ENCODE results near the gene GPD1. TPM values are rescaled to one million over a fixed set of nuclear protein-coding genes. Genes with fewer than 3 reads are reported as not detected.
A peak's percentile ranks its signal among the peaks of the same experiment; 100 is the strongest.

Gene GPD1
- total RNA-seq, 2 donors from 2014 or later: 0.77 to 1.0 TPM

DNA sequence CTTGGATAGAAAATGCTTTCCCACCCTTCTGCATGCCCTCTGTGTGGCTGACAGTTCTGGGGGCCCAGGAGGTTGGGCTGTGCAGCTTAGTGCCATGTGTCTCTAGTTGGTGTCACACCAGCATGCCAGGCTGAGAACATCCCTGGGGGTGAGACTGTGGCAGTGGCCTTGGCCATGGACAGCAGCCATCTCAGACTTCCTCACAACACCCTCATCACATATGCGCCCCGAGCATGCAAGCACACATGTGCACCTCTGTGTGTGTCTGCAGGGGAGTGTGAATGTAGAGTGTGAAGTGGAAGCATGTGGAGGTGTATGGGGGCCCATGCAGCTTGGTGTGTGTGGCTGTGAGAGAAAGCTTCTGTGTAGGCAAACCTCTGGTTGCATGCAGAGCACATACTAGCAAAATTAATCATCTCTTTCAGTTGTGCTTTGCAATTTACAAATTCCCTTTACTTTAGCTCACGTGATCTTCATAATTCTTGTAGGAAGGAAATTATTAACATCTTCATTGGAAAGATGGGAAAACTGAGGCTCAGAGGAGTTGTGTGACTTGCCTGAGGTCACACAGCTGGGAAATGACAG, 38.0 kb upstream of the GPD1 start:
- H3K36me3 Mint-ChIP-seq (ENCODE audit: low read depth): peaks cover 8% of the 10 kb centered on the region

DNA sequence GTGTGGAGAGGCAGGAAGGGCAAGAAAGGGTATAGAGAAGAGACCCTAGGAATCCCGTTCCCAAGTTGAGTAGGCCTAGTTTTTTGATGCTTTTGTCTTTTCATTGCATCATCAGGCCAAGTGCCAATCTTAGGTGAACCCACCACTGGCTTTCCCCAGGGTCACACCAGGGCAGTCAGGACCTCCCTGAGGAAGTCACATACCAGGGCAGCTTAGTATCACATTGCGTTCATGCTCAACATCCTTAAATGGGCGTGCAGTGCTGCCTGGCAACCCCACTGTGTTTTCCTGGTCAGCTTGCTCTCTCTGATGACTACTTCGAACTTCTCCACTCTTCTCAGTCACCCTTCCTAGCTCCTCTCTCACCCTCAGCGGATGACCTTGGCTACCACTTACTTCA, 37.4 kb upstream of the GPD1 start:
- Mint-ChIP-seq H3K27me3 (peaks cover 41% of the 10 kb centered on the region), H3K4me3 (no peak overlapping the region), H3K27ac (no peak overlapping the region), H3K4me1 (peaks cover 8% of the 10 kb centered on the region), H3K36me3 (ENCODE audit: low read depth) (peaks cover 6% of the 10 kb centered on the region)
- no peaks in the 10 kb centered on the region for H3K9me3 ChIP-seq (ENCODE audit: control insufficient read depth, low read length, poor library complexity, severe bottlenecking)
- DNase-seq (no peak), ATAC-seq (no peak)

More for the DNA sequence above, 38.0 kb upstream of the GPD1 start:
- Mint-ChIP-seq H3K4me1 (peaks cover 8% of the 10 kb centered on the region), H3K4me3 (no peak overlapping the region), H3K27me3 (peaks cover 46% of the 10 kb centered on the region), H3K27ac (no peak overlapping the region)
- H3K9me3 ChIP-seq (ENCODE audit: control insufficient read depth, low read length, poor library complexity, severe bottlenecking): no peaks in the 10 kb centered on the region
- DNase-seq (no peak), ATAC-seq (no peak)

DNA sequence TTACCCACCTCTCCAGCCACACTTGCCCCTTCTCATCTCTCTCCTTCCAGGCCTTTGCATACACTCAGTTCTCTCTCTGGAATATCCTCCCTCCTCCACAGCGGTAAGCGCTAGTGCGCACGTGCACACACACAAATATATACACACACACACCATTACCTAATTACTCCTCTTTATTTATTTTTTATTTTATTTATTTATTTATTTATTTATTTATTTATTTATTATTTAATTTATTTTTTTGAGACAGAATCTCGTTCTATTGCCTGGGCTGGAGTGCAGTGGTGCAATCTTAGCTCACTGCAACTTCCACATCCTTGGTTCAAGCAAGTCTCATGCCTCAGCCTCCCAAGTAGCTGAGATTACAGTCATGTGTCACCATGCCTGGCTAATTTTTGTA, 34.7 kb upstream of the GPD1 start:
- Mint-ChIP-seq H3K27ac (no peak overlapping the region), H3K4me3 (no peak overlapping the region), H3K27me3 (peaks cover 19% of the 10 kb centered on the region), H3K4me1 (peaks cover 8% of the 10 kb centered on the region), H3K36me3 (ENCODE audit: low read depth) (no peaks in the 10 kb centered on the region)
- DNase-seq: no peak
- H3K9me3 ChIP-seq (ENCODE audit: control insufficient read depth, low read length, poor library complexity, severe bottlenecking): no peaks in the 10 kb centered on the region
- ATAC-seq: no peak

DNA sequence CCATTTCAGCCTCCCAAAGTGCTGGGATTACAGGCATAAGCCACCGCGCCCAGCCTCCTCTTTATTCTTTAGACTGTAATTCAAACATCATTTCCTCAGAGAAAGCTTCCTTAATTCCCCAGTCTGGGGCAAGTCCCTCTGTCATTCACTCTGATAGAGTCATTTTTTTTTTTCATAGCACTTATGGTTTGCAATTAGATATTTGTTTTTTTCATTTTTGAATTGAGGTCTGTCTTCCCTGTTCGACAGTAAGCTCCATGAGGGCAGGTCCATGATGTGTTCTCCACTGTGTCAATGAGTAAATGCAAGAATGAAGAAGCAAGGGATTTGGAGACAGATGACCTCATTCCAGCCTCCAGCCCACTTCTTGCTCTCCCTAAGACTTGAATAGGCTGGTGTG, 34.3 kb upstream of the GPD1 start:
- no peak overlapping the region for H3K27ac Mint-ChIP-seq
- ATAC-seq: no peak
- H3K4me1 Mint-ChIP-seq: peaks cover 8% of the 10 kb centered on the region
- no peaks in the 10 kb centered on the region for H3K36me3 Mint-ChIP-seq (ENCODE audit: low read depth)
- no peak overlapping the region for H3K4me3 Mint-ChIP-seq
- no peaks in the 10 kb centered on the region for H3K9me3 ChIP-seq (ENCODE audit: control insufficient read depth, low read length, poor library complexity, severe bottlenecking)
- no peak for DNase-seq
- H3K27me3 Mint-ChIP-seq: peaks cover 15% of the 10 kb centered on the region

DNA sequence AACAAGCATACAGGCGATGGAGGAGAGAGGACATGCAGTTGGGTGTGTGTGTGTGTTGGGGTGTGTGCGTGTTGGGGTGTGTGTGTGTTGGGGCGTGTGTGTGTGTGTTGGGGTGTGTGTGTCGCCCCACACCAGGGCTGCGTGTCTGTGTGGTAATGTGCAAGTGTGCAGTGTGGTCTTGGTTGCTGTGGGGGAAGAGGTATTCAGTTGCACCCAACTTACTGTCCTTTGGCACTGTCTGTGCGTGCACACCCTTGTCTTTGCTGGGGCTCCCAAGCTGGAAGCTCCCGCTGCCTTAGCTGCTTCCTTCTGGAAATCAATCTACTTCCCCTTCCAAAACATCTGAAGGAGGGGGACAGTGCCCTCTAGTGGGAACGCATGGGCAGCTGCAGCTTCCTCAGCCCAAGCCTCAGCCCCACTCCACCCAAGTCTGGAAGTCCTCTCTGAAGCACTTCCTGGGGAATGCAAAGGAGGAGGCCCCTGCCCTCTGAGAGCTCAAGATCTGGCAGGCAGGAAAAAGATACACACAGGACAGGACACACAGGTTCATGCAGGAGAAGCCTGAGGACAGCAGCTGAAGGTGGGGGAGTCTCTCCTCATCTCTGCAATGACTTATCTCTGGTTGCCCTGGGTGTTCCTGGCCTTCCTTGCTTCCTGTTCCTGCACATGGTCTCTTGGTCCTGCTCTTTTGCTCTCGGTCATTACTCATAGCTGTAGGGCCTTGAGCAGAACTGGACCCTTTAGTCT, 33.3 kb upstream of the GPD1 start:
- Mint-ChIP-seq H3K27ac (no peak overlapping the region), H3K27me3 (peaks cover 13% of the 10 kb centered on the region), H3K4me1 (peaks cover 11% of the 10 kb centered on the region), H3K4me3 (no peak overlapping the region), H3K36me3 (ENCODE audit: low read depth) (no peaks in the 10 kb centered on the region)
- ATAC-seq (peak; percentile 68), DNase-seq (peak; percentile 40 to 48 (median 45))
- H3K9me3 ChIP-seq (ENCODE audit: control insufficient read depth, low read length, poor library complexity, severe bottlenecking): no peaks in the 10 kb centered on the region

DNA sequence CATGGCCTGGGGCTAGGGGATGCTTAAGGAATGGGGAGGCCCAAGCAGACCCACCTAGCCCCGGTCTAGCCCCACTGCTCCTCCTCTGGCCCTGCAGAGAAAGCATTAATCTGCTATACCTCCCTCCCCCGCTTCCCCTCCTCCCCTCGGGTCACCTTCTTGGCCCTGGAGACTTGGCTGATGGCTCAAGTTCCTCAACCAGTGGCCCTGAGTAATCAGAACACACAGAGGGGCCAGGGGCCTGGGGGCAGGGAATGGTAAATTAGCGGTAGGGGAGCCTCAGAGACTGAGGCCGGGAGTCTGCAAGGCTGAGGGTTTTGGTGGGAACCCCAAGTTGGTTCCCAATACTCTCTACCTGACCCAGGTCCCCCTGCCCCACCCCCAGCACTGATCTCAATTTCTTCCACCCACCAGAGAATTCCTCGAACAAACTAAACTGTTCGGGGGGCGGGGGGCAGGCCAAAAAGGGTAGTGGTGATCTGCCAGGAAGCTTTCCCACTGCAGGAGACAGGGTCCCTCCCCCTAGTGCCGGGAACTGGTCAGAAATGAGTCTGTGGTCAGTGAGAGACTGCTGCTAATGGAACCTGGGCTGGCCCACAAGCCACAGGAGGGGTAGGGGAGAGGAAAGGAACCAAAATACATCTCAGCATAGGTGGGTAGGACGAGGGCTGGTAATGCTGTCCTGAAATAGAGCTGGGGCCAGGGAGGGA, 31.5 kb upstream of the GPD1 start:
- Mint-ChIP-seq H3K4me1 (peaks cover 12% of the 10 kb centered on the region), H3K27me3 (peaks cover 18% of the 10 kb centered on the region), H3K27ac (no peak overlapping the region), H3K4me3 (no peak overlapping the region), H3K36me3 (ENCODE audit: low read depth) (no peaks in the 10 kb centered on the region)
- ATAC-seq (no peak), DNase-seq (no peak)
- no peaks in the 10 kb centered on the region for H3K9me3 ChIP-seq (ENCODE audit: control insufficient read depth, low read length, poor library complexity, severe bottlenecking)

DNA sequence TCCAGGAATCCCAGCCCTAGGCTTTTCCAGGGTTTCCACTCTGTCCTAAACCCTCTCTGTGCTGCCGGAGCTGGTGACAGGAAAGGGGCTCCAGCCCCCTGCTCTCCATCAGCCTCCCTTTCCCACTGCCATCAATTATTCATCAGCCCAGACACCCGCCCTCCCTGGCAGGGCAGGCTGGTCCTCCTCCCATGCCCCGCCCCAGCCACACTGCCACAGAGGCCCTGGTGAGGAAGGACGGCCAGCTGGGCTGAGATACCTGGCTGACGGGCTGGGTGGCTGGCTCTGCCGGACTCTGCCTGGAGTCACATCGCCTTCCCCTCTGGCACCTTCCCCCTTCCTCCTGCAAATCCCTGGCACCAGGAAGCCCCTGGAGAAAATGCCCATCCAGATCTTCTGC, 30.6 kb upstream of the GPD1 start:
- peaks cover 18% of the 10 kb centered on the region for H3K27me3 Mint-ChIP-seq
- H3K36me3 Mint-ChIP-seq (ENCODE audit: low read depth): no peaks in the 10 kb centered on the region
- no peaks in the 10 kb centered on the region for H3K9me3 ChIP-seq (ENCODE audit: control insufficient read depth, low read length, poor library complexity, severe bottlenecking)
- ATAC-seq (no peak), DNase-seq (no peak)
- no peak overlapping the region for H3K27ac Mint-ChIP-seq
- peaks cover 14% of the 10 kb centered on the region for H3K4me1 Mint-ChIP-seq
- no peak overlapping the region for H3K4me3 Mint-ChIP-seq

DNA sequence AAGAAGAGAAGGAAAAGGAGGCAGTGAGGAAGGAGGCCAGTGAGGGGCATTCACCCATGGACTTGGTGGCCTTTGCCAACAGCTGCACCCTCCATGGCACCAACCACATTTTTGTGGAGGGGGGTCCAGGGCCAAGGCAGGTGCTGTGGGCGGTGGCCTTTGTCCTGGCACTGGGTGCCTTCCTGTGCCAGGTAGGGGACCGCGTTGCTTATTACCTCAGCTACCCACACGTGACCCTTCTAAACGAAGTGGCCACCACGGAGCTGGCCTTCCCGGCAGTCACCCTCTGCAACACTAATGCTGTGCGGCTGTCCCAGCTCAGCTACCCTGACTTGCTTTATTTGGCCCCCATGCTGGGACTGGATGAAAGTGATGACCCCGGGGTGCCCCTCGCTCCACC, 30.1 kb upstream of the GPD1 start:
- DNase-seq (no peak), ATAC-seq (no peak)
- H3K27ac Mint-ChIP-seq: no peak overlapping the region
- H3K4me3 Mint-ChIP-seq: no peak overlapping the region
- H3K4me1 Mint-ChIP-seq: peaks cover 14% of the 10 kb centered on the region
- H3K27me3 Mint-ChIP-seq: peaks cover 18% of the 10 kb centered on the region
- no peaks in the 10 kb centered on the region for H3K9me3 ChIP-seq (ENCODE audit: control insufficient read depth, low read length, poor library complexity, severe bottlenecking)
- no peaks in the 10 kb centered on the region for H3K36me3 Mint-ChIP-seq (ENCODE audit: low read depth)

DNA sequence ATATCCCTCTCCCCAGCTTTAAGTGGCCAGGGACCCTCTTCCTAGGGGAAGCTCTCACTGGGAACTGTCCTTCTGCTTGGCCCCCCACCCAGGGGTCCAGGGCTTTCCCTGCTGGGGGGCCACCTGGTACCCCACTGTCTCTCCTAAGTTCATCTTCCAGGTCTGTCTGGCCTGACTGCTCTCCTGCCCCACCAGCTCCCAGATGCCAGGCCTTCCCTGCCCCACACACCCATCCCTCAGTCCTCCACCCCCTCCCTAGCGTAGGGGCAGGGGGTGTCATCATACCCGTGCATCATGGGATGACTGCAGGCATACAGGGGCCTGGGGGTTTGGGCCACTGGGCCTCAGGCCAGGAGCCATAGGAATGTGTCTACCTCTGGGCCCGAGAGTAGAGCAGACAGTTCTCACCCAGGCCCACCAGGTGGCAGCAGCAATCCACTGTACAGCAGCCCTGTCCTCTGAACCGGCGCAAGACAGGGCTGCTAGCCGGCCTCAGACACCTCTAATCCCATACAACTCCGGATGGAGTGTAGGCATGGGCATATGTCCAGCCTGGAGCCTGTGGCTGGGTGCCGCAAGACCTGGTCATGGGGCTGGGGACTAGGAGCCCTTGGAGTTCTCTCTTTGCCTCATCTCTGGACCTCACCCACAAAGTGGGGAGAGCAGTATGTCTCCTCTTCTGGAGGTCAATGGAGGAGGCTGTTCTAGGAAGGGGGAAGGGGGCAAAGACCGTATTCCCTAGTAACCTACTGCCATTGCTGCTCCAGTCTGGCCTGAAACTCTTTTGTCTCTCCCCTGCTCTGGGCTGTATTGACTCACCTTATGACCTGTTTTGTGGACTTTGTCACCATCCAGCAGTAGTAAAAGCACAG, 28.6 kb upstream of the GPD1 start:
- ATAC-seq (peak; percentile 95), DNase-seq (peak; percentile 63 to 73 (median 68))
- no peaks in the 10 kb centered on the region for H3K9me3 ChIP-seq (ENCODE audit: control insufficient read depth, low read length, poor library complexity, severe bottlenecking)
- Mint-ChIP-seq H3K27ac (peak overlapping the region; percentile 27), H3K36me3 (ENCODE audit: low read depth) (no peaks in the 10 kb centered on the region), H3K27me3 (peaks cover 12% of the 10 kb centered on the region), H3K4me1 (peaks cover 12% of the 10 kb centered on the region), H3K4me3 (no peak overlapping the region)

DNA sequence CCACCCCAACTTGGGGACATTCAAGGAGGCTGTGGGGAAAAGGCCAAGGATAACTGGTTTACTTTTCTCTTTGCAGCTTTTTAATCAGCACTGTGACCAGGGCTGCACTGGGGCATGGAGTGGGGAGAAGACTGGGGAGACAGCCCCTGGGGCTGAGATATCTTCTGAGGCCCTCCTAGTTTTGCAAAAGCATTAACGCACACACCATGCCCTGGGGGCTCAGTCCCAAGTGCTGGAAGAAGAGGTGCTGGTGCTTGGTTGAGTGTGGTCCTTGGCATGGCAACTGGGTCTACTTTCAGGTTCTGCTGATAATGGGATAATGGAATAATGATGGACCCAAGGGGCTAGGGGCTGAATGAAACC, 28.0 kb upstream of the GPD1 start:
- H3K9me3 ChIP-seq (ENCODE audit: control insufficient read depth, low read length, poor library complexity, severe bottlenecking): no peaks in the 10 kb centered on the region
- no peaks in the 10 kb centered on the region for H3K36me3 Mint-ChIP-seq (ENCODE audit: low read depth)
- H3K4me1 Mint-ChIP-seq: peaks cover 7% of the 10 kb centered on the region
- no peak for DNase-seq
- H3K4me3 Mint-ChIP-seq: no peak overlapping the region
- no peak for ATAC-seq
- H3K27me3 Mint-ChIP-seq: peaks cover 6% of the 10 kb centered on the region
- H3K27ac Mint-ChIP-seq: no peak overlapping the region

DNA sequence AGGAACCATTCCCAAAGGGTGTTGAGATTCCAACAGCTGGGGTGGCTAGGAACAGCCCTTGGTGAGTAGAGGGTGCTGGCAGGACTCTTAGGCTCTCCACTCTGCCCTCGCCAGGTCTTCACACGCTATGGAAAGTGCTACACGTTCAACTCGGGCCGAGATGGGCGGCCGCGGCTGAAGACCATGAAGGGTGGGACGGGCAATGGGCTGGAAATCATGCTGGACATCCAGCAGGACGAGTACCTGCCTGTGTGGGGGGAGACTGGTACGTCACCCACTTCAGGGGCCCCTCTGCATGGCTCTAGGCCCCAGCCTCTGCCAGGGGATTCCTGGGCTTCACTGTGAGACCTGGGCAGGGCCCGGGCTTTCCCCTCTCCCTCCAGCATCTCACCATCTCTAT, 26.7 kb upstream of the GPD1 start:
- no peak for DNase-seq
- no peak for ATAC-seq
- Mint-ChIP-seq H3K4me3 (no peak overlapping the region), H3K36me3 (ENCODE audit: low read depth) (no peaks in the 10 kb centered on the region), H3K4me1 (peaks cover 8% of the 10 kb centered on the region), H3K27me3 (peaks cover 5% of the 10 kb centered on the region), H3K27ac (no peak overlapping the region)
- H3K9me3 ChIP-seq (ENCODE audit: control insufficient read depth, low read length, poor library complexity, severe bottlenecking): no peaks in the 10 kb centered on the region

DNA sequence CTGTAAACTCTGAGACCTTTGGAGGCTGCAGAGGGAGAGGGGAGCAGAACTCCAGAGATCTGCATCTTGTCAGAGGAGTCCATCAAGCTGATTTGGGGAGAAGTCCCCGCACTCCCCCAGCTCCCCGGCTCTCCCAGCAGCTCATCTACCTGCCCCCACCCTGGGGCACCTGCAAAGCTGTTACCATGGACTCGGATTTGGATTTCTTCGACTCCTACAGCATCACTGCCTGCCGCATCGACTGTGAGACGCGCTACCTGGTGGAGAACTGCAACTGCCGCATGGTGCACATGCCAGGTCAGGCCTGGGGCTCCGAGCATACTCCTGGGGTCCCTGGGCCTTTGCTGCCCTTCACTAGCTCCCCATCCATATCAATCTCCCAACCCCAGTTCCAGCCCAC, 25.5 kb upstream of the GPD1 start:
- no peak for DNase-seq
- Mint-ChIP-seq H3K4me1 (peaks cover 8% of the 10 kb centered on the region), H3K4me3 (no peak overlapping the region), H3K27me3 (peaks cover 5% of the 10 kb centered on the region), H3K27ac (no peak overlapping the region), H3K36me3 (ENCODE audit: low read depth) (no peaks in the 10 kb centered on the region)
- ATAC-seq: no peak
- no peaks in the 10 kb centered on the region for H3K9me3 ChIP-seq (ENCODE audit: control insufficient read depth, low read length, poor library complexity, severe bottlenecking)

DNA sequence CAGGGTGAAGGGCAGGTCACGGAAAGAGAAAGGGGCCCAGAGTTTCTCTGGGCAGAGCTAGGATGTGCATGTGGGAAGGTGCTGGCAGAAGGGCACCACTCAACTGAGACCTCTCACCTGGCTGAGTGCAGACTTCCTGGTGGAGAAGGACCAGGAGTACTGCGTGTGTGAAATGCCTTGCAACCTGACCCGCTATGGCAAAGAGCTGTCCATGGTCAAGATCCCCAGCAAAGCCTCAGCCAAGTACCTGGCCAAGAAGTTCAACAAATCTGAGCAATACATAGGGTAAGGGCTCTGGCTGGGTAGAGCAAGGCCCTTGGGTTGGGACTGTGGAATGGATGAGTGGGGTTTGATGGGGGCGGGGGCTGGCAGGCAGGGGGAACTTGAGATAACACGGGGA, 24.0 kb upstream of the GPD1 start:
- no peaks in the 10 kb centered on the region for H3K9me3 ChIP-seq (ENCODE audit: control insufficient read depth, low read length, poor library complexity, severe bottlenecking)
- Mint-ChIP-seq H3K27ac (peak overlapping the region; percentile 51), H3K4me1 (peaks cover 11% of the 10 kb centered on the region), H3K36me3 (ENCODE audit: low read depth) (no peaks in the 10 kb centered on the region), H3K4me3 (no peak overlapping the region), H3K27me3 (peaks cover 5% of the 10 kb centered on the region)
- ATAC-seq: no peak
- DNase-seq: no peak

Data from T-helper 17 cell (primary cell).